GM12878 (cell line): Measurements from ENCODE around the gene SEL1L. TPM values are rescaled to one million over a fixed set of nuclear protein-coding genes. Genes with fewer than 3 reads are reported as not detected.

Source experiments
- ATAC-seq: fragments of 200-7000 bp; cut with Tn5 transposase; 3 replicates; pipeline ENCODE4 v1.9.1; 2020; ENCODE audit warnings: mild to moderate bottlenecking, moderate library complexity
- BruUV-seq: library from RNA; stranded (reverse); fragments of 400-500 nt; replicated peaks from 2 replicates; lab custom pipeline; 2021; lab: Mats Ljungman, UMichigan
- CTCF ChIA-PET: fragments of 300-600 bp; sonication (Branson Sonifier 250); formaldehyde crosslinking; extraction: SDS; loops from one replicate; lab custom pipeline; 2021; ENCODE audit warnings: inconsistent platforms; lab: Yijun Ruan, JAX
- POLR2A ChIA-PET: fragments of 350-600 bp; formaldehyde crosslinking; extraction: SDS; loops from one replicate; lab custom pipeline; 2021; ENCODE audit warnings: inconsistent platforms; lab: Charles Lee
- RAD21 ChIA-PET: fragments of 300-600 bp; sonication (Branson Sonifier 250); formaldehyde crosslinking; loops from one replicate; lab custom pipeline; 2023; ENCODE audit warnings: antibody characterized with exemption; ENCODE audit not compliant: unreplicated experiment; lab: Charles Lee
- SMC1A ChIA-PET: fragments of 300-600 bp; sonication (Branson Sonifier 250); formaldehyde crosslinking; loops from one replicate; lab custom pipeline; 2023; ENCODE audit not compliant: unreplicated experiment, uncharacterized antibody; lab: Charles Lee
- DNase-seq: peaks from one replicate; pipeline ENCODE4 v3.0.0-alpha.2; 2011; ENCODE audit warnings: low read depth, low spot score
- FAIRE-seq: peaks from 3 replicates; lab custom pipeline; 2011; peaks lifted over from hg19 to GRCh38; lab: Jason Lieb, UNC
- H2AFZ ChIP-seq: 2 replicates; pipeline ENCODE4 v1.6.0; 2011; ENCODE audit warnings: low read depth, low read length, control low read depth; ENCODE audit not compliant: control insufficient read depth
- H3K27ac ChIP-seq: 2 replicates; pipeline ENCODE4 v1.5.1; 2011; ENCODE audit warnings: control low read depth; ENCODE audit not compliant: control insufficient read depth, insufficient read depth
- H3K27me3 ChIP-seq, 2 experiments: replicated peaks in 1 of 2; 2 replicates each; pipeline versions ENCODE4 v1.6.0 to v1.6.1; 2011; ENCODE audit warnings: low read length in 1 of 2; ENCODE audit not compliant: control insufficient read depth in 2 of 2, insufficient read depth in 2 of 2
- H3K36me3 ChIP-seq, 2 experiments: 2 replicates each; pipeline ENCODE4 v1.5.1; 2011; ENCODE audit warnings: low read length in 1 of 2; ENCODE audit not compliant: control insufficient read depth in 2 of 2, insufficient read depth in 2 of 2
- H3K4me1 ChIP-seq: 2 replicates; pipeline ENCODE4 v1.6.1; 2011; ENCODE audit warnings: mild to moderate bottlenecking, low read length, moderate library complexity, mixed read lengths; ENCODE audit not compliant: control insufficient read depth, insufficient read depth
- H3K4me2 ChIP-seq: 2 replicates; pipeline ENCODE4 v1.6.0; 2011; ENCODE audit warnings: control low read depth; ENCODE audit not compliant: control insufficient read depth, insufficient read depth
- H3K4me3 ChIP-seq: fragments of 200-600 bp; sonication (generic); 2 replicates; pipeline ENCODE4 v1.5.1; 2016
- H3K79me2 ChIP-seq: 2 replicates; pipeline ENCODE4 v1.6.0; 2011; ENCODE audit warnings: low read length; ENCODE audit not compliant: control insufficient read depth, insufficient read depth
- H3K9ac ChIP-seq: 2 replicates; pipeline ENCODE4 v1.8.0; 2011; ENCODE audit warnings: low read length, control low read depth, mixed read lengths; ENCODE audit not compliant: control insufficient read depth, insufficient read depth
- H3K9me3 ChIP-seq: replicated peaks from 3 replicates; pipeline ENCODE4 v1.5.1; 2011; ENCODE audit warnings: mild to moderate bottlenecking, low read length; ENCODE audit not compliant: control insufficient read depth, insufficient read depth
- H4K20me1 ChIP-seq: 2 replicates; pipeline ENCODE4 v1.6.0; 2011; ENCODE audit not compliant: control insufficient read depth, insufficient read depth
- BMI1 ChIP-seq: fragments of 450-650 bp; IDR thresholded peaks from 2 replicates; pipeline ENCODE4 v1.6.1; 2016; ENCODE audit warnings: mild to moderate bottlenecking, moderate library complexity, borderline replicate concordance
- CBX5 ChIP-seq: sonication (generic); IDR thresholded peaks from 2 replicates; pipeline ENCODE4 v1.6.1; 2016; ENCODE audit warnings: low read depth, moderate library complexity, mild to moderate bottlenecking, inconsistent platforms
- EED ChIP-seq: sonication (generic); IDR thresholded peaks from 2 replicates; pipeline ENCODE4 v1.6.1; 2016; ENCODE audit warnings: antibody characterized with exemption, low read depth
- HDGF ChIP-seq: fragments of 450-650 bp; IDR thresholded peaks from 2 replicates; pipeline ENCODE4 v1.6.1; 2016; ENCODE audit warnings: antibody characterized with exemption
- KDM1A ChIP-seq: fragments of 200-600 bp; sonication (generic); IDR thresholded peaks from 2 replicates; pipeline ENCODE4 v1.6.1; 2016; ENCODE audit warnings: borderline replicate concordance
- MLLT1 ChIP-seq: fragments of 450-650 bp; IDR thresholded peaks from 2 replicates; pipeline ENCODE4 v1.6.1; 2016; ENCODE audit warnings: mild to moderate bottlenecking
- NRF1 ChIP-seq: conservative IDR thresholded peaks from 2 replicates; pipeline ENCODE4 v1.6.1; 2011; ENCODE audit warnings: mild to moderate bottlenecking, low read depth, low read length, improper control_type of control experiment
- PBX3 ChIP-seq: IDR thresholded peaks from 2 replicates; pipeline ENCODE4 v1.6.1; 2011; ENCODE audit warnings: mild to moderate bottlenecking, low read depth, low read length, moderate library complexity; ENCODE audit not compliant: insufficient replicate concordance
- POLR2AphosphoS2 ChIP-seq: IDR thresholded peaks from 2 replicates; pipeline ENCODE4 v1.6.1; 2011; ENCODE audit warnings: low read depth, mild to moderate bottlenecking, low read length, improper control_type of control experiment, moderate library complexity
- RELA ChIP-seq: fragments of 450-650 bp; IDR thresholded peaks from 2 replicates; pipeline ENCODE4 v1.8.0; 2014; ENCODE audit warnings: borderline replicate concordance; ENCODE audit not compliant: partially characterized antibody
- SIN3A ChIP-seq: IDR thresholded peaks from 2 replicates; pipeline ENCODE4 v1.6.1; 2012; ENCODE audit warnings: low read depth, low read length, improper control_type of control experiment
- SMARCA5 ChIP-seq: fragments of 450-650 bp; IDR thresholded peaks from 2 replicates; pipeline ENCODE4 v1.6.1; 2017; ENCODE audit warnings: mild to moderate bottlenecking
- USF2 ChIP-seq: IDR thresholded peaks from 2 replicates; pipeline ENCODE4 v1.6.1; 2011; ENCODE audit warnings: low read depth, low read length, improper control_type of control experiment, borderline replicate concordance
- WGBS: methylation state at CpG from one replicate; pipeline ENCODE4 v1.1.6; 2016; ENCODE audit warnings: low lambda C conversion rate; ENCODE audit not compliant: insufficient replicate concordance, insufficient coverage; ENCODE audit errors: missing lambda C conversion rate; 5-methylcytosine and 5-hydroxymethylcytosine counted together
- in situ Hi-C: fragments of 300-500 bp; cut with MboI; formaldehyde crosslinking; loops from 9 replicates; pipeline ENCODE4 v1.14.3; 2018; ENCODE audit warnings: mixed read lengths
- intact Hi-C: fragments of 100-400 bp; cut with micrococcal nuclease; formaldehyde crosslinking; loops from one replicate; pipeline ENCODE4 v1.14.2; 2022; ENCODE audit not compliant: unreplicated experiment
- polyA plus RNA-seq, 11 experiments: library from polyadenylated mRNA; depleted of rRNA in 4 of 11; unstranded in 6 of 11; stranded (reverse) in 5 of 11; fragments of >200 nt; fragmentation: Nextera tagmentation in 4 of 11; fragmentation: Illumina TruSeq in 1 of 11; extraction: Ambion mirVana in 4 of 11; extraction: Trizol in 1 of 11; gene quantifications; 1 replicate in 1 of 11; 2 replicates in 10 of 11; pipeline versions ENCODE4 v1.2.1 to v1.2.3, GENCODE V29; 2011 to 2016; ENCODE audit warnings: inconsistent platforms in 2 of 11, missing spikeins in 2 of 11, low read depth in 1 of 11
- total RNA-seq, 4 experiments: library from RNA; depleted of rRNA in 3 of 4; stranded (reverse); fragments of >200 nt in 3 of 4; fragmentation: Illumina TruSeq in 1 of 4; extraction: Trizol in 1 of 4; gene quantifications; 2 replicates each; pipeline versions ENCODE4 v1.2.1 to v1.2.3, GENCODE V29; 2013 to 2021

Gene SEL1L
- total and polyA plus RNA-seq, 10 of the 15 experiments (the other 5 are each of a cell fraction or from before 2014, with no cell fraction given): 13.4 to 57.2 (median 31.7) TPM

GRCh38 chr14:81446279-81447007 lies 87.2 kb downstream of the SEL1L start:
- no peak overlapping the region for H3K4me3 ChIP-seq
- SMC1A ChIA-PET: no interaction called here
- no peaks in the 10 kb centered on the region; a peak in 3 of 4 replicates for H3K27me3 ChIP-seq
- no peaks in the 10 kb centered on the region for H3K9me3 ChIP-seq
- in situ Hi-C loops (no loop called here), intact Hi-C loops (no loop called here)
- POLR2A ChIA-PET: no interaction called here
- no TSS peak for BruUV-seq
- H3K4me1 ChIP-seq: no peaks in the 10 kb centered on the region
- H2AFZ ChIP-seq: no peak overlapping the region
- RAD21 ChIA-PET: no interaction called here
- WGBS: 49% methylated on average over 9 of the region's 9 CpGs
- no peak overlapping the region for H3K27ac ChIP-seq
- FAIRE-seq (no peak), ATAC-seq (no peak), DNase-seq (no peak)
- no peaks in the 10 kb centered on the region for H4K20me1 ChIP-seq
- H3K9ac ChIP-seq: no peak overlapping the region
- no peak overlapping the region for H3K4me2 ChIP-seq
- H3K36me3 ChIP-seq: no peaks in the 10 kb centered on the region
- no peaks in the 10 kb centered on the region for H3K79me2 ChIP-seq
- TF ChIP-seq BMI1 (no peak), EED (no peak), NRF1 (no peak), CBX5 (no peak), KDM1A (no peak), SIN3A (no peak)
- CTCF ChIA-PET: interaction anchor here (1.0 to 1.1 kb wide), 2 partner anchors 18 to 177 kb away, joined by 3 to 4 read pairs; no protein-coding TSS in a partner anchor

GRCh38 chr14:81441626-81442134 lies 92.0 kb downstream of the SEL1L start:
- ChIA-PET SMC1A (no interaction called here), RAD21 (no interaction called here), POLR2A (no interaction called here), CTCF (no interaction called here)
- Histone ChIP-seq H4K20me1 (no peaks in the 10 kb centered on the region), H3K79me2 (no peaks in the 10 kb centered on the region), H3K27ac (no peak overlapping the region), H2AFZ (no peak overlapping the region), H3K36me3 (no peaks in the 10 kb centered on the region), H3K4me1 (no peaks in the 10 kb centered on the region), H3K4me3 (no peak overlapping the region), H3K4me2 (no peak overlapping the region), H3K9me3 (no peaks in the 10 kb centered on the region), H3K27me3 (peaks cover 3 to 8% of the 10 kb centered on the region in 2 experiments; a peak in 3 of 4 replicates), H3K9ac (no peak overlapping the region)
- intact Hi-C loops: no loop called here
- no TSS peak for BruUV-seq
- WGBS: 48% methylated on average over 5 of the region's 5 CpGs
- ATAC-seq: no peak
- in situ Hi-C loops: no loop called here
- DNase-seq: no peak
- FAIRE-seq: no peak
- no peak for TF ChIP-seq RELA
- TF ChIP-seq POLR2AphosphoS2: no peak
- no peak for TF ChIP-seq SMARCA5
- TF ChIP-seq MLLT1: no peak
- no peak for TF ChIP-seq EED
- TF ChIP-seq USF2: no peak
- no peak for TF ChIP-seq HDGF
- no peak for TF ChIP-seq PBX3
